Naive thymus-derived CD8-positive, alpha-beta T cell (primary cell): ENCODE data around the gene MYO1C. TPM values are rescaled to one million over a fixed set of nuclear protein-coding genes. Genes with fewer than 3 reads are reported as not detected.
"Not testable (repeated sequence)": the region's sequence is repeated elsewhere in the genome, so short reads cannot be mapped to it uniquely, and the experiment has no call there.

Source experiments
- ATAC-seq, 2 donors: fragments of 150-1000 bp; cut with Tn5 transposase in 1 of 2; sonication (Bioruptor Pico), chemical (Tn5 transposase) in 1 of 2; 1 replicate in 1 of 2; 2 replicates in 1 of 2; pipeline ENCODE4 v1.10.0; 2021; ENCODE audit warnings: mild to moderate bottlenecking in 2 of 2, moderate library complexity in 2 of 2
- POLR2A ChIA-PET: fragments of 350-600 bp; sonication (Branson Sonifier 250); formaldehyde crosslinking; loops from one replicate; lab custom pipeline; 2021; ENCODE audit warnings: antibody characterized with exemption; lab: Charles Lee
- DNase-seq, 10 donors: peaks; one replicate each; pipeline versions ENCODE4 v3.0.0 to v3.0.0-alpha.2; 2020 to 2022
- H3K27ac Mint-ChIP-seq, 10 donors: one replicate each; pipeline ENCODE4 v1.8.0; 2020 to 2022; ENCODE audit warnings: mild to moderate bottlenecking in 10 of 10, mixed read lengths in 10 of 10, moderate library complexity in 4 of 10, inconsistent platforms in 1 of 10
- H3K27me3 Mint-ChIP-seq, 5 donors: one replicate each; pipeline ENCODE4 v1.8.0; 2021 to 2022; ENCODE audit warnings: mixed read lengths in 5 of 5
- H3K36me3 Mint-ChIP-seq, 3 donors: one replicate each; pipeline ENCODE4 v1.8.0; 2020 to 2022; ENCODE audit warnings: mixed read lengths in 3 of 3, mild to moderate bottlenecking in 2 of 3, inconsistent platforms in 1 of 3
- H3K4me1 Mint-ChIP-seq, 4 donors: one replicate each; pipeline ENCODE4 v1.8.0; 2021 to 2022; ENCODE audit warnings: mixed read lengths in 4 of 4
- H3K4me3 Mint-ChIP-seq, 10 donors: one replicate each; pipeline ENCODE4 v1.8.0; 2020 to 2022; ENCODE audit warnings: mild to moderate bottlenecking in 10 of 10, mixed read lengths in 10 of 10, moderate library complexity in 6 of 10, inconsistent platforms in 1 of 10
- H3K9me3 Mint-ChIP-seq, 9 donors: one replicate each; pipeline ENCODE4 v1.8.0; 2020 to 2022; ENCODE audit warnings: mixed read lengths in 9 of 9, mild to moderate bottlenecking in 3 of 9, inconsistent platforms in 1 of 9, moderate library complexity in 1 of 9
- polyA plus RNA-seq, 3 donors: library from polyadenylated mRNA; unstranded; fragments of 300-500 nt; fragmentation: Illumina TruSeq; gene quantifications; one replicate each; pipeline ENCODE4 v1.2.3, GENCODE V29; 2021
- total RNA-seq, 8 experiments: library from RNA in 2 of 8; stranded (reverse) in 2 of 8; gene quantifications; one replicate each; pipeline ENCODE4 v1.2.3 and lab custom pipeline; 2021 to 2026

Gene MYO1C
- total RNA-seq (10 to 100 TPM; 15.4 to 18.0 TPM), polyA plus RNA-seq (1 to 10 TPM; 1.3 to 1.5 (median 1.3) TPM), total RNA-seq (lab: John Stamatoyannopoulos, UW) (3.0 to 16.3 (median 6.3) reads per million in 6 experiments)

GRCh38 chr17:1492249-1493206 is at the start of gene MYO1C:
TSS of gene MYO1C (minus strand) at chr17:1492686. CDS start at chr17:1492487, 199 bp downstream.
- Mint-ChIP-seq H3K4me3 (peak within 1 kb of the TSS; percentile 78 to 91 (median 86)), H3K27ac (peak within 1 kb of the TSS in 8 of 10 donors; percentile 38 to 90 (median 74)), H3K27me3 (no peaks in the 10 kb centered on the region), H3K9me3 (no peaks in the 10 kb centered on the region), H3K36me3 (peaks cover 0 to 14% (median 0%) of the 10 kb centered on the region in 3 donors), H3K4me1 (peaks cover 14 to 36% (median 33%) of the 10 kb centered on the region in 4 donors)
- POLR2A ChIA-PET, result interaction anchor here (0.5 to 1.1 kb wide), 5 partner anchors 13 to 121 kb away, joined by 3 to 7 read pairs (median 3); partner anchors contain the start of gene INPP5K
- DNase-seq (no peak), ATAC-seq (no peak)

DNA sequence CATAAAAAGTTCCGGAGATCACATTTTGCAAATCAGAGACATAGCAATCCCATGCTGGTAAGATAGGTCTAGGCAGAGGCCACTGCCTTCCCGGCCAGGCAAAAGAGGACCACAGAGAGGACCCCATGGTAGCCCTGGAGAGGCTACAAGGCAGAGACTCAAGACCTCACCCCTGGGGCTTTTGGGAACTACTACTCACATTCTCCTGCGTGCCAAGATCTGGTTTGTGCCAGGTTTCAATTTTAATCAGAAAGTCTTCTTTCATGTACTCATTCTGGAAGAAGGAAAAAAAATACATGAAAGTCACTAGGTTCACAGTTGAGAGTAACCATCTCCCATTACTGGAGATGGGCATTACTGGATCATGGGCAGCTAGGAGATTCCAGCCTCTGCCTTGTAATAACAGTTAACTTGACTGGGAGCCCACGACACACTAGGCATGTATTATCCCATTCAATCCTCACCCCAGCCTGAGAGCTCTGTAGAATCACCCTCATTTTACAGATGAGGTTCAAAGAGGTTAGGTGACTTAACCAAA is 49.0 kb upstream of the MYO1C start:
- peaks cover 0 to 77% (median 9%) of the 10 kb centered on the region in 3 donors for H3K36me3 Mint-ChIP-seq
- POLR2A ChIA-PET, result no interaction called here

GRCh38 chr17:1539811-1540210 is 47.3 kb upstream of the MYO1C start:
- H3K4me1 Mint-ChIP-seq, result no peaks in the 10 kb centered on the region
- no peak overlapping the region for H3K27ac Mint-ChIP-seq
- ATAC-seq (no peak), DNase-seq (no peak)
- POLR2A ChIA-PET, result interaction anchor here (0.8 kb wide), 1 partner anchor 23 kb away, joined by 3 read pairs; the partner anchor contains the start of gene INPP5K
- no peak overlapping the region for H3K4me3 Mint-ChIP-seq
- H3K27me3 Mint-ChIP-seq, result no peaks in the 10 kb centered on the region
- no peaks in the 10 kb centered on the region for H3K9me3 Mint-ChIP-seq
- H3K36me3 Mint-ChIP-seq, result peaks cover 0 to 69% (median 9%) of the 10 kb centered on the region in 3 donors

More for the DNA sequence above, 49.0 kb upstream of the MYO1C start:
- Mint-ChIP-seq H3K27ac (no peak overlapping the region), H3K4me1 (no peaks in the 10 kb centered on the region), H3K4me3 (no peak overlapping the region), H3K9me3 (no peaks in the 10 kb centered on the region), H3K27me3 (no peaks in the 10 kb centered on the region)
- ATAC-seq (no peak), DNase-seq (no peak)

GRCh38 chr17:1535737-1536136 is 43.3 kb upstream of the MYO1C start:
- peak overlapping the region in 1 of 10 donors; percentile 29 for H3K27ac Mint-ChIP-seq
- no peaks in the 10 kb centered on the region for H3K9me3 Mint-ChIP-seq
- H3K4me1 Mint-ChIP-seq, result peaks cover 0 to 6% (median 3%) of the 10 kb centered on the region in 4 donors
- no peaks in the 10 kb centered on the region for H3K27me3 Mint-ChIP-seq
- ATAC-seq (no peak), DNase-seq (no peak)
- H3K36me3 Mint-ChIP-seq, result peaks cover 0 to 52% (median 9%) of the 10 kb centered on the region in 3 donors
- POLR2A ChIA-PET, result no interaction called here
- H3K4me3 Mint-ChIP-seq, result no peak overlapping the region

DNA sequence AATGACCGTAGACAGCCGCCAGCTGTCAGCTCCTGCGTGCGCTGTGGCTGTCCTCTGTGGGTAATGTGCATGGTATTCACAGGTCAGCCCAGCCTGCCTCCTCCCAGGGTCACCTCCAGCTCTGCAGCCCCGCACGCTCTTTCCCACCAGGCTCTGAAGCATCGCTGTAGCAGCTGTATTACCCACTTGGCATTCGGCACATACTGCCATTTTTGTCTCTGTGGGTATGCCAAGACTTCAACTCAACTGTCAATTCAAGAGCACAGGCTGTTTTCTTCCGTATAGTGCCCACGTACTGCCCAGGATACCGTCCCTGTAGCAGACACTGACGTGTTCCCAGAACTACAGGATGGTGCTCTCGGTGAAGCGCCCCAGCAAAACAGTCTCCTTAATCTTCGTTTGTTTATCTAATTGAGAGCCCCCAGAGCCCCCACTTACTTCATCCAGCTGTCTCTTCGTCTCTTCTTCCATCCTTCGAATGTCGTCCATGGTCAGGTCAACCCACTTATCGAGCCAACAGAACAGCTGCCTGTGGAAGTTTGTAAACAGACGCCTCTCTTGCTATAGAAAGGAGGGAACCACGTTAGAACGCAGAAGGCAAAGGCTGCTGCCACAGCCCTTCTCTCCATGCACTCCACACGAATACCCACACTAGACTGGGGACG is 41.3 kb upstream of the MYO1C start:
- ATAC-seq (no peak), DNase-seq (no peak)
- H3K4me3 Mint-ChIP-seq, result no peak overlapping the region
- H3K27ac Mint-ChIP-seq, result peak overlapping the region in 2 of 10 donors; percentile 31 to 69
- peaks cover 0 to 6% (median 3%) of the 10 kb centered on the region in 4 donors for H3K4me1 Mint-ChIP-seq
- peaks cover 0 to 50% (median 3%) of the 10 kb centered on the region in 3 donors for H3K36me3 Mint-ChIP-seq
- POLR2A ChIA-PET, result interaction anchor here (1.1 kb wide), 1 partner anchor 168 kb away, joined by 4 read pairs; no protein-coding TSS in a partner anchor
- no peaks in the 10 kb centered on the region for H3K9me3 Mint-ChIP-seq
- no peaks in the 10 kb centered on the region for H3K27me3 Mint-ChIP-seq

DNA sequence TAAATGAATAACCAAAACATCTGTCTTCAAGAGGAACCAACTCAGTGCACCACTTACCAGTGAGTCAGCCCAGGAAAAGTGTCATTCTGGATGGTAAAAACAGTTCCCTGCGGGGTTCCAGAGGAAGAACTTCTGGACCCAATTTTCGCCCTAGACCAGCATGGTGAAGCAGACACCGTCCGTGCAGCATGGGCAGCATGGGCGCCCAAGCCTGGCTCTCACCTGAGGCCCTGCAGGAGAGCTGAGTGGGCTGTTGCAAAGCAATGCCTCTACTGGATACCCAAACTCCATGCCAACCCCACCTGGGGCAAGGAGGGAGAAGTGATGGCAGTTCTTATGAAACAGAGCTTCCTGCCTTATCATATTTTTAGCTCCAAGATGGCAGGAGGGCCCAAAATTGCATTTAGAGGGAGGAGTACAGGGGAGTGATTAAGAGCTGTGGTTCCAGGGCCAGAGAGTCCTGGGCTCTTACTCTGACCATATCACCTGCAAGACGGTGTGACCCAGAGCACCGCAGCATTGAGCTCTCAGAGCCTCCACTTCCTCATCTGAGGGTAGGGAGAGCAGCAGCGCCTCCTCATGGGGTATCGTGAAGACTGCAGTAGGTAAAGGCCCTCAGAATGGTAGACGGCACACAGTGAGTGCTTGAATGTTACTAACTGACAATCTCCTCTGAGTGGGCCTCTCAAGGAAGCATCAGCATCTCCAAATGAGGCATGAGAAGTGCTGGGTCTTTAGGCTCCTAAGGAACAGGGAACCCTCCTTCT is 40.5 kb upstream of the MYO1C start:
- Mint-ChIP-seq H3K4me3 (no peak overlapping the region), H3K27me3 (no peaks in the 10 kb centered on the region), H3K4me1 (peaks cover 0 to 6% (median 3%) of the 10 kb centered on the region in 4 donors), H3K27ac (peak overlapping the region in 4 of 10 donors; percentile 9 to 82 (median 40)), H3K9me3 (no peaks in the 10 kb centered on the region), H3K36me3 (peaks cover 0 to 47% (median 4%) of the 10 kb centered on the region in 3 donors)
- DNase-seq, result peak; percentile 19 to 72 (median 46)
- peak; percentile 82 to 86 for ATAC-seq
- POLR2A ChIA-PET, result interaction anchor here (0.6 to 1.1 kb wide), 2 partner anchors 24 to 168 kb away, joined by 3 to 4 read pairs; no protein-coding TSS in a partner anchor

GRCh38 chr17:1529863-1530262 is 37.4 kb upstream of the MYO1C start:
- Mint-ChIP-seq H3K36me3 (peaks cover 0 to 34% (median 1%) of the 10 kb centered on the region in 3 donors), H3K9me3 (no peaks in the 10 kb centered on the region), H3K4me3 (no peak overlapping the region), H3K27me3 (no peaks in the 10 kb centered on the region), H3K27ac (peak overlapping the region in 1 of 10 donors; percentile 15), H3K4me1 (peaks cover 5 to 20% (median 18%) of the 10 kb centered on the region in 4 donors)
- POLR2A ChIA-PET, result no interaction called here
- ATAC-seq (no peak), DNase-seq (no peak)

DNA sequence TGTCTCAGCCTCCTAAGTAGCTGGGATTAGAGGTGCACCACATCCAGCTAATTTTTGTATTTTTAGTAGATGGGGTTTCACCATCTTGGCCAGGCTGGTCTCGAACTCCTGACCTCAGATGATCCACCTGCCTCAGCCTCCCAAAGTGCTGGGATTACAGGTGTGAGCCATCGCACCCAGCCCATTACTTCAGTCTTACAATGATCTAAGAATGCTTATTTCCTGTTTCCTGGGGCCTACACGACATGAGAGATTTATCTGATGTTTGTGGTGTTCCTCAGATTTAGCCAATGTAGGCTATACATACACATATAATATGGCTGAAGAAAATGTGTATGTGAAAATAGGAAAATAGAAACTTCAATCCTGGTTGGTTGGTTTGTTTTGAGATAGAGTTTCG is 34.4 kb upstream of the MYO1C start:
- peak overlapping the region in 8 of 10 donors; percentile 15 to 84 (median 70) for H3K27ac Mint-ChIP-seq
- peak; percentile 37 to 83 for ATAC-seq
- not testable (repeated sequence) for H3K27me3 Mint-ChIP-seq, H3K9me3 Mint-ChIP-seq
- POLR2A ChIA-PET, result interaction anchor here (1.2 kb wide), 2 partner anchors 10 to 36 kb away, joined by 4 read pairs; partner anchors contain the start of genes INPP5K and PITPNA
- DNase-seq, result peak in 5 of 10 donors; percentile 10 to 30 (median 19)
- peaks cover 3 to 17% (median 15%) of the 10 kb centered on the region in 4 donors for H3K4me1 Mint-ChIP-seq
- H3K36me3 Mint-ChIP-seq, result peaks cover 0 to 29% (median 3%) of the 10 kb centered on the region in 3 donors
- H3K4me3 Mint-ChIP-seq, result peak overlapping the region in 2 of 10 donors; percentile 25 to 26

DNA sequence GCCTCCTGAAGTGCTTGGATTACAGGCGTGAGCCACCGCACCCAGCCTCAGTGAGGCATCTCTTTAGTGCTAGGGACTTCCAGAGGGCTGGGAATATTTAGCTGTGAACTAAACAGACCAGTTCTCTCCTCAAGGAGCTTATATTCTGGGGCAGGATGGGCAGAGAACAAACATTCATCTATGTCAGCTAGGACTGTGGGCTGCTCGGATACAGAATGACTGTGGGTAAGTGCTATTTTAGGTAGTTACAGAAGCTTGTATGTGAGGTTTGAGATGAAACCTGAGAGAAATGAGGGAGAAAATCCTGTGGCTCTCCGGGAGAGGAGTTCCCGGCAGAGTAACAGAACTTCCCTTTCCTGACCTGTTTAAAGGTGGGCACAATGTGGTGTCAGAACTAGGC is 30.1 kb upstream of the MYO1C start:
- Mint-ChIP-seq H3K36me3 (peaks cover 0 to 20% (median 2%) of the 10 kb centered on the region in 3 donors), H3K27ac (no peak overlapping the region), H3K27me3 (no peaks in the 10 kb centered on the region), H3K4me3 (no peak overlapping the region), H3K9me3 (no peaks in the 10 kb centered on the region), H3K4me1 (peaks cover 3 to 25% (median 17%) of the 10 kb centered on the region in 4 donors)
- no peak for ATAC-seq
- POLR2A ChIA-PET, result no interaction called here
- DNase-seq, result no peak

DNA sequence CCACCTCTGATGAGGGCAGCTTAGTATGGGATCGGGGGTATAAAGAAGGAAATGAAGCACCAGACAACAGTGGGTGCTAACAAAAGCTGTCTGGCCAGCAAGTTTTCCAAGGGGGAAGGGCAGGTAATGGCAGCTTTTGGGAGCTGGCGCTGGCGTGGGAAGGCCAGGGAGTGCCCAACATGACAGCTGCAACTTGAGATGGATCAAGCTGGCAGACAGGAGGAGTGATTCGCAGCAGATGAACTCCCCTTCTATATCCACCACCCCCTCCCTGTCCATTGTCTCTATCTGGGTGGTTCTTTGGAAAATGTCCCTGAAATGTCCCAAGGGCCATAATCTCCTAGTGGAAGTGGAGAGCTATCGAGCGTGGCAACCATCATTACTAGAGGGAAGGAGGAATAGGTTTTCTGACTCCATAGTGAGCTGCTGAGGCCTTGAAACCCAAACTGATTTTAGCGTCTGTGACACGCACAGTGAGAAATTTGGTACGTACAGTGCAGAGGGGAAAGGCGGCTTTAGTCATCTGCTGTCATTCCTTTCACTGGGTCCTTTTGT is 28.7 kb upstream of the MYO1C start:
- Mint-ChIP-seq H3K4me3 (no peak overlapping the region), H3K36me3 (peaks cover 0 to 20% (median 2%) of the 10 kb centered on the region in 3 donors), H3K27ac (peak overlapping the region in 3 of 10 donors; percentile 27 to 56 (median 34)), H3K9me3 (no peaks in the 10 kb centered on the region), H3K27me3 (no peaks in the 10 kb centered on the region), H3K4me1 (peaks cover 3 to 15% (median 7%) of the 10 kb centered on the region in 4 donors)
- DNase-seq, result no peak
- POLR2A ChIA-PET, result no interaction called here
- ATAC-seq, result no peak

DNA sequence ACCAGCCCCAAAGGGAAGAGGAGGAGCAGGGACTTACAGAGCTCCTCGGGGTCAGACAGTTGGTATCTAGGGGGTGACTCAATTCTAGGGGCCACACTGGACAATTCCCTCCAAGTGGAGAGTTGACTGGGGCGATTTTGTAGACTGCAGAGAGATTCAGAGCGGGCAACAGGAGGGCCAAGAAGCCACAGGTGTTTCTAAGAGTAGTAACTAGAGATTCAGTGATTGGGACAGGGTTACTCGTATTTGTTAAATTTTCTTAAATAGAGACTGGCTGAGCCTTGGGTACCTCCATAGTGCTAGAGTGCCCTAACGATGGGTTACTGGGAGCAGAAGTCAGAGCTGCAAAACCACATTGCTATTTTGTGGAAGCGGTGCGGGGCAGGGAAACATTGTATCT is 27.2 kb upstream of the MYO1C start:
- POLR2A ChIA-PET, result interaction anchor here (1.2 kb wide), 1 partner anchor 109 kb away, joined by 3 read pairs; the partner anchor contains the start of gene SLC43A2
- H3K4me3 Mint-ChIP-seq, result peak overlapping the region in 1 of 10 donors; percentile 11
- peaks cover 7 to 23% (median 14%) of the 10 kb centered on the region in 4 donors for H3K4me1 Mint-ChIP-seq
- no peaks in the 10 kb centered on the region for H3K9me3 Mint-ChIP-seq
- H3K27ac Mint-ChIP-seq, result peak overlapping the region in 3 of 10 donors; percentile 29 to 86 (median 71)
- no peaks in the 10 kb centered on the region for H3K27me3 Mint-ChIP-seq
- peaks cover 0 to 20% (median 2%) of the 10 kb centered on the region in 3 donors for H3K36me3 Mint-ChIP-seq
- ATAC-seq (no peak), DNase-seq (no peak)
